Measurements from ENCODE around the gene CRIM1.

DNA sequence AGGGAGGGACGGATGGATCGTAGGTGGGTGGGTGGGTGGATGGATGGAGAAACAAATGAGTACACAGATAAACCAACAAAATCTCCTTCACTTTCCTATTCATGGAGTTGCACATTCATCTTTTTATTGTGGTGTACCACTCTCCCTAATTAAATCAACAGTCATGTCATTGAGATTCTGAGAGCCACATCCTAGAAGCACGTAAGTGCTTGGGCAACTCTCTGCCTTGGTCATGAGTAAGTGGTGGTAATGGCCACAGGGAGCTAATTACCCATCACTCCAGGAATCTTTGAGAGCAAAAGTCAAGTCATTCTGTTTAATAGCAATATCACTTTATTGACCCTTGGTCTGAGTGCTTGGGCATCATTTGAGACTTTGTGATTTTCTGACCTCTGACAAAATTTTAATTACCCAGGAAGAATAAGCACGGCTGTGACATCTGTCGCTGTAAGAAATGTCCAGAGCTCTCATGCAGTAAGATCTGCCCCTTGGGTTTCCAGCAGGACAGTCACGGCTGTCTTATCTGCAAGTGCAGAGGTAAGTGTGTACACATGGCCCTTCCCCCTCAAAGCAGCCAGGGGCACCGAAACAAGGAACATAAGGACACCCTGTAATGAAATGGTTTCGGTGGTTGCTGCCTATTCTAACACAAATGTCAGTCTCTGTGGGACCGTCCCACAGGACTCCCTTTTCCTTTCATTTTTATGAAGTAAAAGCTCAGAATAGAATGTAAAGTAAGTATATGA lies 156.5 kb downstream of the CRIM1 start:
- TF ChIP-seq, protein P1, sequence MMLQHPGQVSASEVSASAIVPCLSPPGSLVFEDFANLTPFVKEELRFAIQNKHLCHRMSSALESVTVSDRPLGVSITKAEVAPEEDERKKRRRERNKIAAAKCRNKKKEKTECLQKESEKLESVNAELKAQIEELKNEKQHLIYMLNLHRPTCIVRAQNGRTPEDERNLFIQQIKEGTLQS (IDR thresholded peaks at IDR 0.05), result no peak
- TF ChIP-seq, protein P2, sequence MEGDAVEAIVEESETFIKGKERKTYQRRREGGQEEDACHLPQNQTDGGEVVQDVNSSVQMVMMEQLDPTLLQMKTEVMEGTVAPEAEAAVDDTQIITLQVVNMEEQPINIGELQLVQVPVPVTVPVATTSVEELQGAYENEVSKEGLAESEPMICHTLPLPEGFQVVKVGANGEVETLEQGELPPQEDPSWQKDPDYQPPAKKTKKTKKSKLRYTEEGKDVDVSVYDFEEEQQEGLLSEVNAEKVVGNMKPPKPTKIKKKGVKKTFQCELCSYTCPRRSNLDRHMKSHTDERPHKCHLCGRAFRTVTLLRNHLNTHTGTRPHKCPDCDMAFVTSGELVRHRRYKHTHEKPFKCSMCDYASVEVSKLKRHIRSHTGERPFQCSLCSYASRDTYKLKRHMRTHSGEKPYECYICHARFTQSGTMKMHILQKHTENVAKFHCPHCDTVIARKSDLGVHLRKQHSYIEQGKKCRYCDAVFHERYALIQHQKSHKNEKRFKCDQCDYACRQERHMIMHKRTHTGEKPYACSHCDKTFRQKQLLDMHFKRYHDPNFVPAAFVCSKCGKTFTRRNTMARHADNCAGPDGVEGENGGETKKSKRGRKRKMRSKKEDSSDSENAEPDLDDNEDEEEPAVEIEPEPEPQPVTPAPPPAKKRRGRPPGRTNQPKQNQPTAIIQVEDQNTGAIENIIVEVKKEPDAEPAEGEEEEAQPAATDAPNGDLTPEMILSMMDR (IDR thresholded peaks at IDR 0.05; ENCODE audit: low read depth, low read length, missing input control), result no peak
